Urinary bladder (tissue), 4 donors: ENCODE results near the gene GAP43. TPM values are rescaled to one million over a fixed set of nuclear protein-coding genes. Genes with fewer than 3 reads are reported as not detected.
A peak's percentile ranks its signal among the peaks of the same experiment; 100 is the strongest.

Source experiments
- DNase-seq: peaks from one replicate; pipeline ENCODE4 v3.0.0-alpha.2; 2015; ENCODE audit errors: extremely low spot score
- H3K27ac ChIP-seq: one replicate; pipeline ENCODE4 v1.5.1; 2013; ENCODE audit warnings: low read depth, mild to moderate bottlenecking, moderate library complexity
- H3K36me3 ChIP-seq: one replicate; pipeline ENCODE4 v1.6.1; 2013; ENCODE audit warnings: mild to moderate bottlenecking, moderate library complexity; ENCODE audit not compliant: insufficient read depth
- H3K4me1 ChIP-seq: one replicate; pipeline ENCODE4 v1.6.1; 2013; ENCODE audit warnings: mild to moderate bottlenecking, moderate library complexity; ENCODE audit not compliant: insufficient read depth
- H3K4me3 ChIP-seq: one replicate; pipeline ENCODE4 v1.5.1; 2013; ENCODE audit warnings: low read depth, low read length
- WGBS: extraction: QIAGEN DNeasy Blood & Tissue Kit; methylation state at CpG from one replicate; pipeline ENCODE4 v1.1.7; 2013; 5-methylcytosine and 5-hydroxymethylcytosine counted together
- polyA plus RNA-seq: library from polyadenylated mRNA; stranded (reverse); fragments of 200-250 nt; gene quantifications from one replicate; pipeline ENCODE4 v1.2.3, GENCODE V29; 2013
- total RNA-seq: library from RNA; depleted of rRNA; stranded (reverse); fragments of >200 nt; gene quantifications from one replicate; pipeline ENCODE4 v1.2.3, GENCODE V29; 2014
- donor health status: healthy with polysubstance abuse.
- donor health status: healthy.

The GAP43 gene
- total and polyA plus RNA-seq, 2 donors: 5.6 to 9.7 TPM

- Histone ChIP-seq H3K36me3 (no peaks in the 10 kb centered on the region), H3K4me1 (no peaks in the 10 kb centered on the region), H3K4me3 (no peak overlapping the region), H3K27ac (no peak overlapping the region)
- no peak for DNase-seq
- WGBS: 97% methylated on average over 1 of the region's 1 CpG
Measured at GRCh38 chr3:115638241-115638640, 14.9 kb downstream of the GAP43 start.

- WGBS: 88% methylated on average over 1 of the region's 1 CpG
- no peak overlapping the region for H3K27ac ChIP-seq
- no peak overlapping the region for H3K4me3 ChIP-seq
- no peaks in the 10 kb centered on the region for H3K4me1 ChIP-seq
- H3K36me3 ChIP-seq: no peaks in the 10 kb centered on the region
- DNase-seq: no peak
Measured at GRCh38 chr3:115638991-115639390, 15.7 kb downstream of the GAP43 start.

GRCh38 chr3:115644391-115644790 is 21.1 kb downstream of the GAP43 start:
- no peak overlapping the region for H3K4me3 ChIP-seq
- no peaks in the 10 kb centered on the region for H3K4me1 ChIP-seq
- H3K27ac ChIP-seq: no peak overlapping the region
- 56% methylated on average over 1 of the region's 1 CpG for WGBS
- DNase-seq: no peak
- no peaks in the 10 kb centered on the region for H3K36me3 ChIP-seq

- H3K36me3 ChIP-seq: no peaks in the 10 kb centered on the region
- no peak overlapping the region for H3K4me3 ChIP-seq
- WGBS: 65% methylated on average over 2 of the region's 2 CpGs
- H3K27ac ChIP-seq: no peak overlapping the region
- no peaks in the 10 kb centered on the region for H3K4me1 ChIP-seq
- DNase-seq: no peak
Measured at GRCh38 chr3:115646027-115646690, 22.8 kb downstream of the GAP43 start.

- 88% methylated on average over 1 of the region's 1 CpG for whole genome bisulfite sequencing
- no peaks in the 10 kb centered on the region for H3K4me1 ChIP-seq
- H3K4me3 ChIP-seq: no peak overlapping the region
- no peak for DNase-seq
- H3K36me3 ChIP-seq: no peaks in the 10 kb centered on the region
- H3K27ac ChIP-seq: no peak overlapping the region
Measured at GRCh38 chr3:115648559-115648958, 25.2 kb downstream of the GAP43 start.

GRCh38 chr3:115651087-115651486 is 27.8 kb downstream of the GAP43 start:
- H3K4me3 ChIP-seq: no peak overlapping the region
- 93% methylated on average over 1 of the region's 1 CpG for WGBS
- H3K4me1 ChIP-seq: no peaks in the 10 kb centered on the region
- no peak overlapping the region for H3K27ac ChIP-seq
- no peak for DNase-seq
- no peaks in the 10 kb centered on the region for H3K36me3 ChIP-seq

GRCh38 chr3:115651599-115651998 is 28.3 kb downstream of the GAP43 start:
- H3K4me1 ChIP-seq: no peaks in the 10 kb centered on the region
- no peaks in the 10 kb centered on the region for H3K36me3 ChIP-seq
- H3K4me3 ChIP-seq: no peak overlapping the region
- 78% methylated on average over 2 of the region's 2 CpGs for WGBS
- no peak overlapping the region for H3K27ac ChIP-seq
- DNase-seq: no peak

- WGBS: 88% methylated on average over 2 of the region's 2 CpGs
Measured at GRCh38 chr3:115652738-115653137, 29.4 kb downstream of the GAP43 start.

GRCh38 chr3:115655761-115656282 is 32.5 kb downstream of the GAP43 start:
- no peaks in the 10 kb centered on the region for H3K36me3 ChIP-seq
- H3K27ac ChIP-seq: no peak overlapping the region
- 94% methylated on average over 2 of the region's 2 CpGs for whole genome bisulfite sequencing
- H3K4me3 ChIP-seq: no peak overlapping the region
- H3K4me1 ChIP-seq: no peaks in the 10 kb centered on the region
- no peak for DNase-seq

More at GRCh38 chr3:115652738-115653137, 29.4 kb downstream of the GAP43 start:
- Histone ChIP-seq H3K36me3 (no peaks in the 10 kb centered on the region), H3K4me3 (no peak overlapping the region), H3K4me1 (no peaks in the 10 kb centered on the region), H3K27ac (no peak overlapping the region)
- DNase-seq: no peak

- Histone ChIP-seq H3K4me3 (no peak overlapping the region), H3K36me3 (no peaks in the 10 kb centered on the region), H3K4me1 (no peaks in the 10 kb centered on the region), H3K27ac (no peak overlapping the region)
- 81% methylated on average over 5 of the region's 5 CpGs for WGBS
- DNase-seq: no peak
Measured at GRCh38 chr3:115657168-115657567, 33.9 kb downstream of the GAP43 start.

- peak overlapping the region; percentile 88 for H3K27ac ChIP-seq
- DNase-seq: no peak
- H3K36me3 ChIP-seq: no peaks in the 10 kb centered on the region
- WGBS: 4% methylated on average over 3 of the region's 3 CpGs
- H3K4me1 ChIP-seq: no peaks in the 10 kb centered on the region
- H3K4me3 ChIP-seq: peak overlapping the region; percentile 64
Measured at GRCh38 chr3:115658032-115658336, 34.7 kb downstream of the GAP43 start.

GRCh38 chr3:115658337-115659181 is 35.2 kb downstream of the GAP43 start:
- WGBS: under 1% methylated on average over 58 of the region's 58 CpGs
- Histone ChIP-seq H3K36me3 (no peaks in the 10 kb centered on the region), H3K4me1 (no peaks in the 10 kb centered on the region)

GRCh38 chr3:115659253-115660220 is 36.2 kb downstream of the GAP43 start:
- Histone ChIP-seq H3K4me3 (no peak overlapping the region), H3K4me1 (no peaks in the 10 kb centered on the region), H3K27ac (no peak overlapping the region), H3K36me3 (no peaks in the 10 kb centered on the region)
- DNase-seq: no peak
- 53% methylated on average over 12 of the region's 12 CpGs for WGBS

More at GRCh38 chr3:115658337-115659181, 35.2 kb downstream of the GAP43 start:
- H3K4me3 ChIP-seq: peak overlapping the region; percentile 64
- peak overlapping the region; percentile 88 for H3K27ac ChIP-seq
- peak; percentile 74 for DNase-seq
